ENCODE data around the gene ICE2.

- no peak for TF ChIP-seq CTCF (conservative IDR thresholded peaks at IDR 0.05; ENCODE audit: low read length)
- TF ChIP-seq EZH2phosphoT487 (IDR thresholded peaks at IDR 0.05; ENCODE audit: borderline replicate concordance): no peak
Measured at GRCh38 chr15:60376677-60377095, 102.3 kb downstream of the ICE2 start.

Data from Loucy (cell line).